ENCODE measurements around the gene FMN2.
"Not testable (repeated sequence)": the region's sequence is repeated elsewhere in the genome, so short reads cannot be mapped to it uniquely, and the experiment has no call there.

FMN2 gene

GRCh38 chr1:240145120-240145519 is 53.4 kb downstream of the FMN2 start:
- no peak for DNase-seq

- DNase-seq = no peak
Observed at GRCh38 chr1:240148333-240148732, 56.6 kb downstream of the FMN2 start.

GRCh38 chr1:240149484-240150094 is 57.9 kb downstream of the FMN2 start:
- peak; percentile 23 for DNase-seq

GRCh38 chr1:240151136-240151735 is 59.6 kb downstream of the FMN2 start:
- no peak for DNase-seq

GRCh38 chr1:240152611-240153297 is 61.1 kb downstream of the FMN2 start:
- no peak for DNase-seq

GRCh38 chr1:240155605-240156004 is 63.9 kb downstream of the FMN2 start:
- DNase-seq = no peak

- DNase-seq = no peak
Observed at GRCh38 chr1:240164742-240165141, 73.1 kb downstream of the FMN2 start.

- DNase-seq = peak; percentile 22
Observed at GRCh38 chr1:240169188-240169587, 77.5 kb downstream of the FMN2 start.

GRCh38 chr1:240170266-240170665 is 78.6 kb downstream of the FMN2 start:
- DNase-seq = no peak

GRCh38 chr1:240170806-240171205 is 79.1 kb downstream of the FMN2 start:
- no peak for DNase-seq

- no peak for DNase-seq
Observed at GRCh38 chr1:240171907-240172306, 80.2 kb downstream of the FMN2 start.

- no peak for DNase-seq
Observed at GRCh38 chr1:240173836-240174235, 82.2 kb downstream of the FMN2 start.

- no peak for DNase-seq
Observed at GRCh38 chr1:240174734-240175133, 83.1 kb downstream of the FMN2 start.

- no peak for DNase-seq
Observed at GRCh38 chr1:240178366-240178765, 86.7 kb downstream of the FMN2 start.

- not testable (repeated sequence) for DNase-seq
Observed at GRCh38 chr1:240184682-240185081, 93.0 kb downstream of the FMN2 start.

- no peak for DNase-seq
Observed at GRCh38 chr1:240188139-240188538, 96.5 kb downstream of the FMN2 start.

- peak; percentile 17 for DNase-seq
Observed at GRCh38 chr1:240189386-240189989, 97.8 kb downstream of the FMN2 start.

GRCh38 chr1:240190881-240191401 is 99.3 kb downstream of the FMN2 start:
- DNase-seq = no peak

- no peak for DNase-seq
Observed at GRCh38 chr1:240192851-240193250, 101.2 kb downstream of the FMN2 start.

GRCh38 chr1:240193679-240194078 is 102.0 kb downstream of the FMN2 start:
- DNase-seq = no peak

- no peak for DNase-seq
Observed at GRCh38 chr1:240194120-240194519, 102.4 kb downstream of the FMN2 start.

GRCh38 chr1:240198376-240198775 is 106.7 kb downstream of the FMN2 start:
- DNase-seq = no peak

GRCh38 chr1:240199758-240200645 is 108.3 kb downstream of the FMN2 start:
- DNase-seq = no peak
